ENCODE results near the gene ERGIC1. TPM values are rescaled to one million over a fixed set of nuclear protein-coding genes. Genes with fewer than 3 reads are reported as not detected.
A peak's percentile ranks its signal among the peaks of the same experiment; 100 is the strongest.

Gene ERGIC1
- total and polyA plus RNA-seq, 3 donors from 2014 or later, result 89.8 to 100.0 (median 94.1) TPM

- no peaks in the 10 kb centered on the region for H3K9me3 ChIP-seq
- peak overlapping the region; percentile 81 for H3K27ac ChIP-seq
- intact Hi-C loops (cut with DNase I; ENCODE audit: low total_unique reads), result loop anchor here (5.0 to 10.0 kb wide), 3 partner anchors 33 to 95 kb away; partner anchors contain the start of gene DUSP1
- no peak for TF ChIP-seq POLR2A (IDR thresholded peaks at IDR 0.05)
- TF ChIP-seq CTCF (IDR thresholded peaks at IDR 0.05), result no peak
- 47 to 56% methylated on average over 1 of the region's 1 CpG for WGBS, 2 donors
- no peaks in the 10 kb centered on the region for H3K36me3 ChIP-seq (ENCODE audit: low read depth, missing control alignments)
- peaks cover 85% of the 10 kb centered on the region for H3K4me1 ChIP-seq
- no peak overlapping the region for H3K4me3 ChIP-seq
- no peaks in the 10 kb centered on the region for H3K27me3 ChIP-seq
- no peak for DNase-seq
Observed at GRCh38 chr5:172869691-172870090, 35.6 kb downstream of the ERGIC1 start.

GRCh38 chr5:172870291-172870714 lies 36.3 kb downstream of the ERGIC1 start:
- H3K27me3 ChIP-seq, result no peaks in the 10 kb centered on the region
- peak overlapping the region; percentile 81 for H3K27ac ChIP-seq
- TF ChIP-seq CTCF (IDR thresholded peaks at IDR 0.05) (no peak), POLR2A (IDR thresholded peaks at IDR 0.05) (no peak)
- no peaks in the 10 kb centered on the region for H3K9me3 ChIP-seq
- intact Hi-C loops (cut with DNase I; ENCODE audit: low total_unique reads), result loop anchor here (10.0 kb wide), 1 partner anchor 76 kb away; no protein-coding TSS in a partner anchor
- H3K36me3 ChIP-seq (ENCODE audit: low read depth, missing control alignments), result no peaks in the 10 kb centered on the region
- peaks cover 85% of the 10 kb centered on the region for H3K4me1 ChIP-seq
- DNase-seq, result peak; percentile 42
- WGBS, 2 donors, result 44 to 55% methylated on average over 4 of the region's 4 CpGs
- H3K4me3 ChIP-seq, result no peak overlapping the region

GRCh38 chr5:172870715-172871461 lies 36.8 kb downstream of the ERGIC1 start:
- TF ChIP-seq CTCF (IDR thresholded peaks at IDR 0.05) (no peak), POLR2A (IDR thresholded peaks at IDR 0.05) (no peak)
- DNase-seq, result peak; percentile 45
- no peaks in the 10 kb centered on the region for H3K27me3 ChIP-seq
- peaks cover 86% of the 10 kb centered on the region for H3K4me1 ChIP-seq
- WGBS, 2 donors, result 53 to 57% methylated on average over 13 to 20 of the region's 20 CpGs
- no peaks in the 10 kb centered on the region for H3K36me3 ChIP-seq (ENCODE audit: low read depth, missing control alignments)
- no peak overlapping the region for H3K4me3 ChIP-seq
- peak overlapping the region; percentile 81 for H3K27ac ChIP-seq
- intact Hi-C loops (cut with DNase I; ENCODE audit: low total_unique reads), result loop anchor here (10.0 kb wide), 1 partner anchor 76 kb away; no protein-coding TSS in a partner anchor
- no peaks in the 10 kb centered on the region for H3K9me3 ChIP-seq

- WGBS, 2 donors, result 37 to 59% methylated on average over 3 of the region's 3 CpGs
- intact Hi-C loops (cut with DNase I; ENCODE audit: low total_unique reads), result loop anchor here (10.0 kb wide), 1 partner anchor 77 kb away; no protein-coding TSS in a partner anchor
- no peaks in the 10 kb centered on the region for H3K27me3 ChIP-seq
- TF ChIP-seq CTCF (IDR thresholded peaks at IDR 0.05) (no peak), POLR2A (IDR thresholded peaks at IDR 0.05) (no peak)
- H3K36me3 ChIP-seq (ENCODE audit: low read depth, missing control alignments), result no peaks in the 10 kb centered on the region
- H3K9me3 ChIP-seq, result no peaks in the 10 kb centered on the region
- no peak overlapping the region for H3K4me3 ChIP-seq
- no peak for DNase-seq
- H3K4me1 ChIP-seq, result peaks cover 80% of the 10 kb centered on the region
- peak overlapping the region; percentile 81 for H3K27ac ChIP-seq
Observed at GRCh38 chr5:172871536-172871935, 37.5 kb downstream of the ERGIC1 start.

All from testis (tissue), 3 donors.